GM12878 (cell line): Measurements from ENCODE around the gene TMEM191B.
"Not testable (repeated sequence)": the region's sequence is repeated elsewhere in the genome, so short reads cannot be mapped to it uniquely, and the experiment has no call there.

Source experiments
- BMI1 ChIP-seq: fragments of 450-650 bp; IDR thresholded peaks from 2 replicates; pipeline ENCODE4 v1.6.1; 2016; ENCODE audit warnings: mild to moderate bottlenecking, moderate library complexity, borderline replicate concordance
- POLR2AphosphoS2 ChIP-seq: IDR thresholded peaks from 2 replicates; pipeline ENCODE4 v1.6.1; 2011; ENCODE audit warnings: low read depth, mild to moderate bottlenecking, low read length, improper control_type of control experiment, moderate library complexity
- SP1 ChIP-seq: IDR thresholded peaks from one replicate; pipeline ENCODE4 v1.6.1; 2011; ENCODE audit warnings: low read depth, low read length
- TF ChIP-seq, protein P1 (sequence below): IDR thresholded peaks from 2 replicates; pipeline ENCODE4 v1.6.1; 2012; ENCODE audit warnings: low read depth, low read length, improper control_type of control experiment

DNA sequence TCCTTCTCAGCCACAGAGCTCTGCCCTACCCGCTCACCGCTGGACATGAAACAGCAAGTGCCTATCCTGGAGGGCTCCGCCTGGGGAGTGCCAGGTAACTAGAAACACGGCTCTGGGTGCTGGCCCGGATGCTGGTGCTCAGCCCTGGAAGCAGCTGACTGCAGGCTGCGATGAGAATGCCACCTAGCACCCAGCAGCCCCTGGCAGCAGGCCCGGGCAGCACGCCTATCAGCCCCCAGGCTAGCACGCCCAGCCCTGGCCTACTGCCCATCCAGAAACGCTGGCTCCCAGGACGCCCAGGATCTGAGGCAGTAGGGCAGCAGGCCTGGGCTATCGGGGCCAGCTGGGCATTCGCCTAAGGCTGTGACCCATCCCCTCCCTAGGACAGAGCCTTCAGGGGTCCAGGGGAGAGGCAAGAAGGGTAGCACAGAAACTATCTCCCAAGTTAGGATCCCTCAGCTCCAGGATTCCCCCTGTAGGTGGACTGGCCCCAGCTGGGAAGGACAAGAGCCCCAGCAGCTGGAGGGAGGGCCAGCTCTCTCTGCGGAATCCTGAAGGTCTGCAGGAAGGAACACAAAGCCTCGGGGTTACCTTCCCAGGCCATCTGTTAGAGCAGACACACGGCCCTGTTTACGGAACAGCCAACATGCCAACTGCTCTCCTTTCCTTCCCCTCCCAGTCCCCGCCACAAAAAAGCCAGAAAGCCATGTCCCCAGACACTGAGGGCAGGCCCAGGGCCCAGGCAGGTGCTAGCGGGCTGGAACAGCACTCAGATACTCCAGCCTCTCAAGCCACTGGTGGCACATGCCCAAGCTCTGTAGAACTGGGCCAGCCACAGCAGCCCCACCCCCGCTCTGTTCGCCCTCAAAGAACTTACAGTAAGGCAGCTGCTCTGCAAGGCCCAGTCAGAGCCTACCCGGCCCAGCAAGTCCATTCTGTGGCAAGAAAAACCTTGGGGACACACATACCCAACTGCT, 27.0 kb downstream of the TMEM191B start:
- TF ChIP-seq POLR2AphosphoS2, BMI1, SP1: not testable (repeated sequence)
- TF ChIP-seq, protein P1, sequence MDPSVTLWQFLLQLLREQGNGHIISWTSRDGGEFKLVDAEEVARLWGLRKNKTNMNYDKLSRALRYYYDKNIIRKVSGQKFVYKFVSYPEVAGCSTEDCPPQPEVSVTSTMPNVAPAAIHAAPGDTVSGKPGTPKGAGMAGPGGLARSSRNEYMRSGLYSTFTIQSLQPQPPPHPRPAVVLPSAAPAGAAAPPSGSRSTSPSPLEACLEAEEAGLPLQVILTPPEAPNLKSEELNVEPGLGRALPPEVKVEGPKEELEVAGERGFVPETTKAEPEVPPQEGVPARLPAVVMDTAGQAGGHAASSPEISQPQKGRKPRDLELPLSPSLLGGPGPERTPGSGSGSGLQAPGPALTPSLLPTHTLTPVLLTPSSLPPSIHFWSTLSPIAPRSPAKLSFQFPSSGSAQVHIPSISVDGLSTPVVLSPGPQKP: not testable (repeated sequence)
